HG03575 (cell line): Measurements from ENCODE around the gene NLGN4X.

Experiments
- ATAC-seq: cut with Tn5 transposase; IDR thresholded peaks from one replicate; pipeline ENCODE4 v1.9.1; 2021; ENCODE audit not compliant: unreplicated experiment, insufficient number of reproducible peaks, low FRiP score; ENCODE audit errors: extremely low read depth

NLGN4X gene

GRCh38 chrX:6169407-6169806 lies 59.3 kb downstream of the NLGN4X start:
- no peak for ATAC-seq

GRCh38 chrX:6163721-6164120 lies 64.9 kb downstream of the NLGN4X start:
- no peak for ATAC-seq

- ATAC-seq: no peak
Observed at GRCh38 chrX:6159468-6159867, 69.2 kb downstream of the NLGN4X start.

GRCh38 chrX:6151971-6152370 lies 76.7 kb downstream of the NLGN4X start:
- no peak for ATAC-seq

GRCh38 chrX:6149060-6149872 lies 79.4 kb downstream of the NLGN4X start:
- no peak for ATAC-seq

- no peak for ATAC-seq
Observed at GRCh38 chrX:6134255-6134654, 94.4 kb downstream of the NLGN4X start.

GRCh38 chrX:6132970-6133369 lies 95.7 kb downstream of the NLGN4X start:
- no peak for ATAC-seq

GRCh38 chrX:6131287-6131686 lies 97.4 kb downstream of the NLGN4X start:
- no peak for ATAC-seq

GRCh38 chrX:6129195-6129594 lies 99.5 kb downstream of the NLGN4X start:
- no peak for ATAC-seq

- ATAC-seq: no peak
Observed at GRCh38 chrX:6120329-6120728, 108.3 kb downstream of the NLGN4X start.

GRCh38 chrX:6095469-6095868 lies 133.2 kb downstream of the NLGN4X start:
- no peak for ATAC-seq

GRCh38 chrX:6074532-6074931 lies 154.1 kb downstream of the NLGN4X start:
- no peak for ATAC-seq

GRCh38 chrX:6071731-6072130 lies 156.9 kb downstream of the NLGN4X start:
- no peak for ATAC-seq

GRCh38 chrX:6067600-6067999 lies 161.1 kb downstream of the NLGN4X start:
- no peak for ATAC-seq

- no peak for ATAC-seq
Observed at GRCh38 chrX:6053141-6053540, 175.5 kb downstream of the NLGN4X start.

GRCh38 chrX:6052111-6052745 lies 176.4 kb downstream of the NLGN4X start:
- ATAC-seq: no peak

GRCh38 chrX:6049132-6049531 lies 179.5 kb downstream of the NLGN4X start:
- ATAC-seq: no peak

- ATAC-seq: no peak
Observed at GRCh38 chrX:6041630-6042029, 187.0 kb downstream of the NLGN4X start.

GRCh38 chrX:6029014-6029413 lies 199.7 kb downstream of the NLGN4X start:
- ATAC-seq: no peak

- no peak for ATAC-seq
Observed at GRCh38 chrX:6026980-6027379, 201.7 kb downstream of the NLGN4X start.

- ATAC-seq: no peak
Observed at GRCh38 chrX:6026429-6026828, 202.2 kb downstream of the NLGN4X start.
